Measurements from ENCODE around the gene STIP1.

STIP1 gene

DNA sequence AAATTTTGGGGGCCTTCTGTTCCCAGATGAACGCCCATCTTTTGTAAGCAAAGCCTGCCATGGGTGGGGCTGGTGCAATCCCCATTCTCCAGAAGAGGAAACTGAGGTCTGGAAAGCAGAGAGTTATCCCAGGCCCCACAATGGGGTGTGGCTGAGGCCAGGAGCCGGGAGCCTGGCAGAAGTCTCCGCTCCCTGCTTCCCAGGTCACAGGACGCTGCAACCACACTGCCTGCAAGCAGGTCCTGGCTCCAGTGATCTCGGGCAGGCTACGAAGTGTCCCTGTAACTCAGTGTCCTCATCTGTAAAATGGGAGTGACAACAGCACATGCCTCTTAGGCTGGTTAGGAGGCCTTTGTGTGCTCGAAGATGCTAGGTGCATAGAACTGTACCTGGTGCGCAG lies 67.1 kb downstream of the STIP1 start:
- DNase-seq, result no peak

DNA sequence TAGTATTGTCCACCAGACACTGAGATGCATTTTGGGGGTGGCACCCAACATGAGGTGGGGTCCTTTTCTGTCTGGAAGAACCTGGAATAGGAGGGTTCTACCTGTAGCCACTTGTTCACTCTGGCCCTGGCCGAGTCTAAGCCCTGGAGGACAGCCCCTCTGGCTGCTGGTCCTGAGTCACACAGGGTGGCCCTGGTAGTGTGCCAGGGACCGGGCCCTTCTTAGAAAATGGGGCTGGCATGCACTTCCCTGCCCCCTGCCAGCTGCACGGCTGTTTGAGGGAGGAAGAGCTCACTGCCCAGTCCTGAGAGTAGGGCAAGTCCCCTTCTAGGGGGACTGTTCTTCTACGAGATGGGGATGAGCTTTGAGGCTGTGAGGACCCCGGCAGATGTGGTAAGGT lies 67.5 kb downstream of the STIP1 start:
- DNase-seq, result no peak
